ENCODE data around the gene THSD4. TPM values are rescaled to one million over a fixed set of nuclear protein-coding genes. Genes with fewer than 3 reads are reported as not detected.

THSD4 gene
- total and polyA plus RNA-seq, 2 of the 8 experiments (the other 6 are each of a cell fraction or from before 2014, with no cell fraction given), result 2.5 to 6.2 TPM

- TF ChIP-seq CHD7 (IDR thresholded peaks at IDR 0.05; ENCODE audit: insufficient replicate concordance, low read length) (no peak), GABPA (IDR thresholded peaks at IDR 0.05; ENCODE audit: borderline replicate concordance, insufficient read depth, low read length) (no peak)
- TF ChIP-seq, protein P1, sequence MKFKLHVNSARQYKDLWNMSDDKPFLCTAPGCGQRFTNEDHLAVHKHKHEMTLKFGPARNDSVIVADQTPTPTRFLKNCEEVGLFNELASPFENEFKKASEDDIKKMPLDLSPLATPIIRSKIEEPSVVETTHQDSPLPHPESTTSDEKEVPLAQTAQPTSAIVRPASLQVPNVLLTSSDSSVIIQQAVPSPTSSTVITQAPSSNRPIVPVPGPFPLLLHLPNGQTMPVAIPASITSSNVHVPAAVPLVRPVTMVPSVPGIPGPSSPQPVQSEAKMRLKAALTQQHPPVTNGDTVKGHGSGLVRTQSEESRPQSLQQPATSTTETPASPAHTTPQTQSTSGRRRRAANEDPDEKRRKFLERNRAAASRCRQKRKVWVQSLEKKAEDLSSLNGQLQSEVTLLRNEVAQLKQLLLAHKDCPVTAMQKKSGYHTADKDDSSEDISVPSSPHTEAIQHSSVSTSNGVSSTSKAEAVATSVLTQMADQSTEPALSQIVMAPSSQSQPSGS (IDR thresholded peaks at IDR 0.05; ENCODE audit: low read length), result no peak
Measured at GRCh38 chr15:71400294-71400693, 285.0 kb downstream of the THSD4 start (continued).

All from H1 (cell line).